Testis (tissue), 3 donors: ENCODE measurements around the gene MAP4K4. TPM values are rescaled to one million over a fixed set of nuclear protein-coding genes. Genes with fewer than 3 reads are reported as not detected.

Source experiments
- DNase-seq: peaks from one replicate; pipeline ENCODE4 v3.0.0-alpha.2; 2019
- H3K27ac ChIP-seq, 2 donors: fragments of 200-600 bp; sonication (generic); one replicate each; pipeline ENCODE4 v1.5.1; 2019
- H3K27me3 ChIP-seq: fragments of 200-600 bp; sonication (generic); one replicate; pipeline ENCODE4 v1.5.1; 2019
- H3K36me3 ChIP-seq: fragments of 200-600 bp; sonication (generic); one replicate; pipeline ENCODE4 v1.5.1; 2017; ENCODE audit warnings: low read depth; ENCODE audit errors: missing control alignments
- H3K4me1 ChIP-seq: fragments of 200-600 bp; sonication (generic); one replicate; pipeline ENCODE4 v1.5.1; 2019
- H3K4me3 ChIP-seq, 2 donors: fragments of 200-600 bp; sonication (generic); one replicate each; pipeline ENCODE4 v1.5.1; 2017 to 2019
- H3K9me3 ChIP-seq: fragments of 200-600 bp; sonication (generic); one replicate; pipeline ENCODE4 v1.5.1; 2017
- CTCF ChIP-seq, 3 experiments: fragments of 450-650 bp in 2 of 3; fragments of 200-600 bp in 1 of 3; sonication (generic) in 1 of 3; IDR thresholded peaks; one replicate each; pipeline ENCODE4 v1.5.1; 2016 to 2019; ENCODE audit warnings: antibody characterized with exemption in 3 of 3, mild to moderate bottlenecking in 2 of 3, moderate library complexity in 1 of 3
- POLR2A ChIP-seq: fragments of 450-650 bp; IDR thresholded peaks from one replicate; pipeline ENCODE4 v1.6.1; 2017; ENCODE audit warnings: antibody characterized with exemption, mild to moderate bottlenecking, moderate library complexity
- WGBS, 2 donors: methylation state at CpG; one replicate each; pipeline ENCODE4 v1.1.5; 2018; 5-methylcytosine and 5-hydroxymethylcytosine counted together
- intact Hi-C: fragments of 100-400 bp; cut with DNase I; formaldehyde crosslinking; loops from one replicate; pipeline ENCODE4 v1.15.1; 2023; ENCODE audit warnings: low total_unique reads
- polyA plus RNA-seq: library from polyadenylated mRNA; stranded (reverse); fragments of 350-450 nt; fragmentation: Illumina TruSeq; extraction: RNeasy Lipid Tissue Mini Kit (QIAGEN cat#74804); gene quantifications from one replicate; pipeline ENCODE4 v1.2.3, GENCODE V29; 2014; ENCODE audit warnings: low read depth, low replicate concordance; ENCODE audit not compliant: insufficient read depth
- total RNA-seq, 2 donors: library from RNA; depleted of rRNA; stranded (reverse); fragments of >200 nt; gene quantifications; one replicate each; pipeline ENCODE4 v1.2.3, GENCODE V29; 2016

Gene MAP4K4
- total and polyA plus RNA-seq, 3 donors from 2014 or later: 88.2 to 194 (median 174) TPM

DNA sequence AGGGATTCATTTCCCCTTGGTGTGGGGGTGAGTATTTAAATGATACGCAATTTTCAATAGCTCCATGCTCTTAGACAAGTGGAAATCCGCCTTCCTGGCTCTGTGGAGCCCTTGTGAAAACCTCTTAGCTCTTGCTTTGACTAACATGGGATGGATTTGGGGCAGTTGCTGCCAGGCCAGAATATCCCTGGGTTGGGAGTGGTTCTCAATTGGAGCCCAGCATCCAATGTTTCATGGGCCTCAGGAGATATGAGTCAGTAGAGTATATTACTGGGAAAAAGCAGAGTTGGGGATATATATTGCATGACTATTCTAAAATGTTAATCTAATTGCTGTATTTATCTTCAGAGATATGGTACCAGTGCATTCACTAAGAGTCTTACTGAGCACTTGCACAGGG, 189.8 kb downstream of the MAP4K4 start:
- intact Hi-C loops: no loop called here
- no peak for DNase-seq
- no peak overlapping the region for H3K27ac ChIP-seq
- H3K4me3 ChIP-seq: no peak overlapping the region
- H3K36me3 ChIP-seq: no peaks in the 10 kb centered on the region
- 95 to 100% methylated on average over 2 of the region's 2 CpGs for WGBS, 2 donors
- TF ChIP-seq CTCF (IDR thresholded peaks at IDR 0.05) (no peak), POLR2A (no peak)
- H3K4me1 ChIP-seq: no peaks in the 10 kb centered on the region
- H3K27me3 ChIP-seq: no peaks in the 10 kb centered on the region
- H3K9me3 ChIP-seq: no peaks in the 10 kb centered on the region

DNA sequence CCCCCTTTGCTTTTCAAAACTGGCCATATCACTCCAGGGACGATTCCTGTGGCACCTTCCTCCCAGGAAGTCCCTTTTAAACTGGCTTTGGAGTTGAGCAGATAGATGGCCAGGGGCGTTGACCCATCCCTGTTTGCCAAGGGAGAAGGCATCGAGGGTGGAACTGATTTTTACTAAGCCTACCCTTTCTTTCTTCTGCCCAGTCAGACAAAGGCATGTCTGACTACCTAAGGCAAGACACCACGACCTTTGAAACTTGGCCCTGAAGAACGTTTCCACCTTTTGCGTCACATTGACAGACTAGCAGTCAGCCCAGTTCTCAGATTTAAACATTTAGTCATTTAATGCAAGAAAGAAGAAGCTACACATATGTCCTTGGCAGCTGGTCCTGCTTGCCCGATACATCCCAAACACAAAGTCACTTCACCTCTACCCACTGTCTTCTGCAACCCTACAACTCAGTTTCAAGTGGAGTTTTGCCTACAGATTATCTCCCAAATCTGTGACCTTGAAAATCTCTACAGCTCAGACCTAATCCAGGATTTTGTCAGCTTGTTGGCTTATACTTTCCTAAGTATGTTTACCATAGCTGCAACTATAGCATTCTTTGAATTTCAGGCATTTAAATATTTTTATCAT, 192.1 kb downstream of the MAP4K4 start:
- H3K27ac ChIP-seq: no peak overlapping the region
- H3K27me3 ChIP-seq: no peaks in the 10 kb centered on the region
- no peaks in the 10 kb centered on the region for H3K4me1 ChIP-seq
- intact Hi-C loops: no loop called here
- H3K4me3 ChIP-seq: no peak overlapping the region
- no peaks in the 10 kb centered on the region for H3K36me3 ChIP-seq
- DNase-seq: no peak
- WGBS, 2 donors: 91 to 92% methylated on average over 7 of the region's 7 CpGs
- TF ChIP-seq CTCF (IDR thresholded peaks at IDR 0.05): no peak
- TF ChIP-seq POLR2A: no peak
- no peaks in the 10 kb centered on the region for H3K9me3 ChIP-seq

- 94 to 95% methylated on average over 3 of the region's 3 CpGs for WGBS, 2 donors
- intact Hi-C loops: no loop called here
- no peak overlapping the region for H3K4me3 ChIP-seq
- TF ChIP-seq POLR2A: no peak
- no peak for TF ChIP-seq CTCF (IDR thresholded peaks at IDR 0.05)
- no peak overlapping the region for H3K27ac ChIP-seq
- no peaks in the 10 kb centered on the region for H3K36me3 ChIP-seq
- DNase-seq: no peak
- no peaks in the 10 kb centered on the region for H3K27me3 ChIP-seq
- no peaks in the 10 kb centered on the region for H3K4me1 ChIP-seq
- H3K9me3 ChIP-seq: no peaks in the 10 kb centered on the region
Observed at GRCh38 chr2:101892377-101892776, 194.9 kb downstream of the MAP4K4 start.

- no peak for TF ChIP-seq POLR2A
- no peak for TF ChIP-seq CTCF (IDR thresholded peaks at IDR 0.05)
- Histone ChIP-seq H3K4me1 (no peaks in the 10 kb centered on the region), H3K9me3 (no peaks in the 10 kb centered on the region), H3K36me3 (no peaks in the 10 kb centered on the region), H3K27ac (no peak overlapping the region), H3K4me3 (no peak overlapping the region), H3K27me3 (no peaks in the 10 kb centered on the region)
- DNase-seq: no peak
- 71 to 77% methylated on average over 9 of the region's 9 CpGs for WGBS, 2 donors
- intact Hi-C loops: no loop called here
Observed at GRCh38 chr2:101893681-101894381, 196.3 kb downstream of the MAP4K4 start.

- DNase-seq: no peak
- Histone ChIP-seq H3K4me3 (no peak overlapping the region), H3K27me3 (no peaks in the 10 kb centered on the region), H3K36me3 (no peaks in the 10 kb centered on the region), H3K9me3 (no peaks in the 10 kb centered on the region), H3K27ac (no peak overlapping the region), H3K4me1 (no peaks in the 10 kb centered on the region)
- intact Hi-C loops: no loop called here
- 77 to 82% methylated on average over 7 of the region's 7 CpGs for WGBS, 2 donors
- TF ChIP-seq POLR2A (no peak), CTCF (IDR thresholded peaks at IDR 0.05) (no peak)
Observed at GRCh38 chr2:101895039-101895438, 197.5 kb downstream of the MAP4K4 start.
